ENCODE measurements around the gene DNAJC7.

The DNAJC7 gene

GRCh38 chr17:42028791-42029127, 11.5 kb upstream of the DNAJC7 start:
- H3K4me3 ChIP-seq (replicated peaks; ENCODE audit: low read depth, low read length) = no peak overlapping the region
- DNase-seq (ENCODE audit: extremely low read depth, insufficient read length) = no peak
- H3K27me3 ChIP-seq (replicated peaks; ENCODE audit: control insufficient read depth, insufficient read depth, low read length) = no peaks in the 10 kb centered on the region
- TF ChIP-seq, protein P1, sequence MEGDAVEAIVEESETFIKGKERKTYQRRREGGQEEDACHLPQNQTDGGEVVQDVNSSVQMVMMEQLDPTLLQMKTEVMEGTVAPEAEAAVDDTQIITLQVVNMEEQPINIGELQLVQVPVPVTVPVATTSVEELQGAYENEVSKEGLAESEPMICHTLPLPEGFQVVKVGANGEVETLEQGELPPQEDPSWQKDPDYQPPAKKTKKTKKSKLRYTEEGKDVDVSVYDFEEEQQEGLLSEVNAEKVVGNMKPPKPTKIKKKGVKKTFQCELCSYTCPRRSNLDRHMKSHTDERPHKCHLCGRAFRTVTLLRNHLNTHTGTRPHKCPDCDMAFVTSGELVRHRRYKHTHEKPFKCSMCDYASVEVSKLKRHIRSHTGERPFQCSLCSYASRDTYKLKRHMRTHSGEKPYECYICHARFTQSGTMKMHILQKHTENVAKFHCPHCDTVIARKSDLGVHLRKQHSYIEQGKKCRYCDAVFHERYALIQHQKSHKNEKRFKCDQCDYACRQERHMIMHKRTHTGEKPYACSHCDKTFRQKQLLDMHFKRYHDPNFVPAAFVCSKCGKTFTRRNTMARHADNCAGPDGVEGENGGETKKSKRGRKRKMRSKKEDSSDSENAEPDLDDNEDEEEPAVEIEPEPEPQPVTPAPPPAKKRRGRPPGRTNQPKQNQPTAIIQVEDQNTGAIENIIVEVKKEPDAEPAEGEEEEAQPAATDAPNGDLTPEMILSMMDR (IDR thresholded peaks at IDR 0.05; ENCODE audit: insufficient read depth, low read length, poor library complexity, severe bottlenecking) = no peak
- peaks cover 5% of the 10 kb centered on the region for H3K36me3 ChIP-seq (ENCODE audit: control insufficient read depth, insufficient read depth, low read length)

GRCh38 chr17:42027961-42028790, 10.9 kb upstream of the DNAJC7 start:
- no peaks in the 10 kb centered on the region for H3K27me3 ChIP-seq (replicated peaks; ENCODE audit: control insufficient read depth, insufficient read depth, low read length)
- TF ChIP-seq, protein P1 (IDR thresholded peaks at IDR 0.05; ENCODE audit: insufficient read depth, low read length, poor library complexity, severe bottlenecking) = no peak
- H3K4me3 ChIP-seq (replicated peaks; ENCODE audit: low read depth, low read length) = no peak overlapping the region
- peaks cover 6% of the 10 kb centered on the region for H3K36me3 ChIP-seq (ENCODE audit: control insufficient read depth, insufficient read depth, low read length)
- DNase-seq (ENCODE audit: extremely low read depth, insufficient read length) = no peak

GRCh38 chr17:42027590-42027889, 10.3 kb upstream of the DNAJC7 start:
- Histone ChIP-seq H3K27me3 (replicated peaks; ENCODE audit: control insufficient read depth, insufficient read depth, low read length) (no peaks in the 10 kb centered on the region), H3K36me3 (ENCODE audit: control insufficient read depth, insufficient read depth, low read length) (peaks cover 9% of the 10 kb centered on the region), H3K4me3 (replicated peaks; ENCODE audit: low read depth, low read length) (no peak overlapping the region)
- TF ChIP-seq, protein P1 (IDR thresholded peaks at IDR 0.05; ENCODE audit: insufficient read depth, low read length, poor library complexity, severe bottlenecking) = no peak
- no peak for DNase-seq (ENCODE audit: extremely low read depth, insufficient read length)

GRCh38 chr17:42026857-42027589, 9.8 kb upstream of the DNAJC7 start:
- TF ChIP-seq, protein P1 (IDR thresholded peaks at IDR 0.05; ENCODE audit: insufficient read depth, low read length, poor library complexity, severe bottlenecking) = no peak
- DNase-seq (ENCODE audit: extremely low read depth, insufficient read length) = no peak
- peaks cover 14% of the 10 kb centered on the region for H3K36me3 ChIP-seq (ENCODE audit: control insufficient read depth, insufficient read depth, low read length)

GRCh38 chr17:42025936-42026335, 8.7 kb upstream of the DNAJC7 start:
- TF ChIP-seq, protein P1 (IDR thresholded peaks at IDR 0.05; ENCODE audit: insufficient read depth, low read length, poor library complexity, severe bottlenecking) = no peak
- Histone ChIP-seq H3K36me3 (ENCODE audit: control insufficient read depth, insufficient read depth, low read length) (peaks cover 14% of the 10 kb centered on the region), H3K27me3 (replicated peaks; ENCODE audit: control insufficient read depth, insufficient read depth, low read length) (no peaks in the 10 kb centered on the region), H3K4me3 (replicated peaks; ENCODE audit: low read depth, low read length) (no peak overlapping the region)
- no peak for DNase-seq (ENCODE audit: extremely low read depth, insufficient read length)

More at GRCh38 chr17:42026857-42027589, 9.8 kb upstream of the DNAJC7 start:
- no peak overlapping the region for H3K4me3 ChIP-seq (replicated peaks; ENCODE audit: low read depth, low read length)
- no peaks in the 10 kb centered on the region for H3K27me3 ChIP-seq (replicated peaks; ENCODE audit: control insufficient read depth, insufficient read depth, low read length)

Measured in GM06990 (cell line).